ENCODE results near the gene CHST8. TPM values are rescaled to one million over a fixed set of nuclear protein-coding genes. Genes with fewer than 3 reads are reported as not detected.

The CHST8 gene
- total RNA-seq, 1 experiment from 2014 or later: not detected

DNA sequence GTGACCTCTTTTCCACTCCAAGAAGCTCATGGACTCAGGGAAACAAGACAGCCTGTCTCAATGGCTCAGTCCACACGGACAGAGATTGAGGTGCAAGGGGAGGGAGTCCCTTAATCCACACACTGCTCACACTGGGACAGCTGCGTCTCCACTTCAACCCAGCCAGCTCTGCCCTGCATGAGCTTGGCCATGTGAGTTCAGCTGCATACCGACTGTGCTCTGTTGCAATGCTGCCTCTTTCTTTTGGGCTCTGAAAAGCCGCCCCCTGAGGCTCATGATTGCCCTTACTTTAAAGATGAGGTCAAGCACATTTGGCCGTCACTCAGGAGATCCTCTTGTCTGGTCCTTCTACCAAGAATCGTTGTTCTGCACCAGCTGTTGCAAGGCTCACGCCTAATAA lies 110.1 kb downstream of the CHST8 start:
- Histone ChIP-seq H3K27me3 (replicated peaks; ENCODE audit: control insufficient read depth, insufficient read depth, low read length) (no peaks in the 10 kb centered on the region; the same call in 1 of the 2 replicates), H3K4me3 (ENCODE audit: low read depth, low read length) (no peak overlapping the region), H3K9me3 (no peaks in the 10 kb centered on the region), H3K36me3 (ENCODE audit: control insufficient read depth, insufficient read depth, low read length) (no peaks in the 10 kb centered on the region), H3K4me1 (no peaks in the 10 kb centered on the region)
- intact Hi-C loops (cut with micrococcal nuclease; ENCODE audit: unreplicated experiment): no loop called here
- H3K36me3 Mint-ChIP-seq (ENCODE audit: insufficient read depth, unreplicated experiment): no peaks in the 10 kb centered on the region
- no peak overlapping the region for H3K4me3 Mint-ChIP-seq (ENCODE audit: unreplicated experiment)
- H3K9me3 Mint-ChIP-seq (ENCODE audit: unreplicated experiment): no peaks in the 10 kb centered on the region
- POLR2A ChIA-PET: no interaction called here
- peaks cover 37% of the 10 kb centered on the region for H3K27me3 Mint-ChIP-seq (ENCODE audit: insufficient read depth, unreplicated experiment)
- no peaks in the 10 kb centered on the region for H3K4me1 Mint-ChIP-seq (ENCODE audit: low read depth, unreplicated experiment)
- TF ChIP-seq, protein P1, sequence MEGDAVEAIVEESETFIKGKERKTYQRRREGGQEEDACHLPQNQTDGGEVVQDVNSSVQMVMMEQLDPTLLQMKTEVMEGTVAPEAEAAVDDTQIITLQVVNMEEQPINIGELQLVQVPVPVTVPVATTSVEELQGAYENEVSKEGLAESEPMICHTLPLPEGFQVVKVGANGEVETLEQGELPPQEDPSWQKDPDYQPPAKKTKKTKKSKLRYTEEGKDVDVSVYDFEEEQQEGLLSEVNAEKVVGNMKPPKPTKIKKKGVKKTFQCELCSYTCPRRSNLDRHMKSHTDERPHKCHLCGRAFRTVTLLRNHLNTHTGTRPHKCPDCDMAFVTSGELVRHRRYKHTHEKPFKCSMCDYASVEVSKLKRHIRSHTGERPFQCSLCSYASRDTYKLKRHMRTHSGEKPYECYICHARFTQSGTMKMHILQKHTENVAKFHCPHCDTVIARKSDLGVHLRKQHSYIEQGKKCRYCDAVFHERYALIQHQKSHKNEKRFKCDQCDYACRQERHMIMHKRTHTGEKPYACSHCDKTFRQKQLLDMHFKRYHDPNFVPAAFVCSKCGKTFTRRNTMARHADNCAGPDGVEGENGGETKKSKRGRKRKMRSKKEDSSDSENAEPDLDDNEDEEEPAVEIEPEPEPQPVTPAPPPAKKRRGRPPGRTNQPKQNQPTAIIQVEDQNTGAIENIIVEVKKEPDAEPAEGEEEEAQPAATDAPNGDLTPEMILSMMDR (IDR thresholded peaks at IDR 0.05; ENCODE audit: insufficient read depth in 1 of 2, low read depth in 1 of 2, low read length in 1 of 2, severe bottlenecking in 1 of 2, unreplicated experiment in 1 of 2): no peak
- BruUV-seq (replicated peaks): no TSS peak
- no peak for DNase-seq
- CTCF ChIA-PET: interaction anchor here (0.6 kb wide), 1 partner anchor 440 kb away, joined by 7 read pairs; no protein-coding TSS in a partner anchor
- H3K27ac Mint-ChIP-seq (ENCODE audit: unreplicated experiment): no peak overlapping the region

- POLR2A ChIA-PET: no interaction called here
- CTCF ChIA-PET: interaction anchor here (0.6 kb wide), 1 partner anchor 365 kb away, joined by 3 read pairs; no protein-coding TSS in a partner anchor
- no peak overlapping the region for H3K4me3 Mint-ChIP-seq (ENCODE audit: unreplicated experiment)
- H3K4me3 ChIP-seq (ENCODE audit: low read depth, low read length): no peak overlapping the region
- H3K4me1 ChIP-seq: no peaks in the 10 kb centered on the region
- DNase-seq: no peak
- BruUV-seq (replicated peaks): no TSS peak
- no peaks in the 10 kb centered on the region for H3K9me3 Mint-ChIP-seq (ENCODE audit: unreplicated experiment)
- no peaks in the 10 kb centered on the region for H3K36me3 ChIP-seq (ENCODE audit: control insufficient read depth, insufficient read depth, low read length)
- no peaks in the 10 kb centered on the region; the same call in 1 of the 2 replicates for H3K27me3 ChIP-seq (replicated peaks; ENCODE audit: control insufficient read depth, insufficient read depth, low read length)
- H3K27me3 Mint-ChIP-seq (ENCODE audit: insufficient read depth, unreplicated experiment): peaks cover 29% of the 10 kb centered on the region
- no peaks in the 10 kb centered on the region for H3K9me3 ChIP-seq
- intact Hi-C loops (cut with micrococcal nuclease; ENCODE audit: unreplicated experiment): no loop called here
- H3K4me1 Mint-ChIP-seq (ENCODE audit: low read depth, unreplicated experiment): no peaks in the 10 kb centered on the region
- TF ChIP-seq, protein P1 (IDR thresholded peaks at IDR 0.05; ENCODE audit: insufficient read depth in 1 of 2, low read depth in 1 of 2, low read length in 1 of 2, severe bottlenecking in 1 of 2, unreplicated experiment in 1 of 2): no peak
- H3K27ac Mint-ChIP-seq (ENCODE audit: unreplicated experiment): no peak overlapping the region
- no peaks in the 10 kb centered on the region for H3K36me3 Mint-ChIP-seq (ENCODE audit: insufficient read depth, unreplicated experiment)
Observed at GRCh38 chr19:33734913-33735312, 113.2 kb downstream of the CHST8 start.

- H3K9me3 ChIP-seq: no peaks in the 10 kb centered on the region
- intact Hi-C loops (cut with micrococcal nuclease; ENCODE audit: unreplicated experiment): no loop called here
- H3K27ac Mint-ChIP-seq (ENCODE audit: unreplicated experiment): no peak overlapping the region
- H3K4me3 Mint-ChIP-seq (ENCODE audit: unreplicated experiment): no peak overlapping the region
- no peaks in the 10 kb centered on the region; the same call in 1 of the 2 replicates for H3K27me3 ChIP-seq (replicated peaks; ENCODE audit: control insufficient read depth, insufficient read depth, low read length)
- no peaks in the 10 kb centered on the region for H3K36me3 Mint-ChIP-seq (ENCODE audit: insufficient read depth, unreplicated experiment)
- no TSS peak for BruUV-seq (replicated peaks)
- TF ChIP-seq, protein P1 (IDR thresholded peaks at IDR 0.05; ENCODE audit: insufficient read depth in 1 of 2, low read depth in 1 of 2, low read length in 1 of 2, severe bottlenecking in 1 of 2, unreplicated experiment in 1 of 2): no peak
- H3K9me3 Mint-ChIP-seq (ENCODE audit: unreplicated experiment): no peaks in the 10 kb centered on the region
- DNase-seq: no peak
- H3K4me3 ChIP-seq (ENCODE audit: low read depth, low read length): no peak overlapping the region
- no peaks in the 10 kb centered on the region for H3K4me1 Mint-ChIP-seq (ENCODE audit: low read depth, unreplicated experiment)
- H3K27me3 Mint-ChIP-seq (ENCODE audit: insufficient read depth, unreplicated experiment): peaks cover 26% of the 10 kb centered on the region
- no peaks in the 10 kb centered on the region for H3K4me1 ChIP-seq
- H3K36me3 ChIP-seq (ENCODE audit: control insufficient read depth, insufficient read depth, low read length): no peaks in the 10 kb centered on the region
- ChIA-PET CTCF (no interaction called here), POLR2A (no interaction called here)
Observed at GRCh38 chr19:33736158-33736557, 114.4 kb downstream of the CHST8 start.

Measured in Caco-2 (cell line).